HepG2 (cell line): ENCODE data around the gene PLXND1. TPM values are rescaled to one million over a fixed set of nuclear protein-coding genes. Genes with fewer than 3 reads are reported as not detected.

Experiments used
- CEBPG ChIP-seq: IDR thresholded peaks from 2 replicates; pipeline ENCODE4 v1.6.1; 2016
- ERF ChIP-seq: IDR thresholded peaks from 2 replicates; pipeline ENCODE4 v1.6.1; 2018; ENCODE audit warnings: missing biosample characterization, missing genetic modification reagents
- KLF11 ChIP-seq: IDR thresholded peaks from 2 replicates; pipeline ENCODE4 v1.6.1; 2016; ENCODE audit warnings: missing compliant biosample characterization
- LCORL ChIP-seq, 2 experiments: fragments of 450-650 bp in 1 of 2; sonication (generic) in 1 of 2; formaldehyde crosslinking in 1 of 2; IDR thresholded peaks; 2 replicates each; pipeline versions ENCODE4 v1.5.0 to v1.6.1; 2017 to 2020; ENCODE audit warnings: antibody characterized with exemption in 1 of 2, missing genetic modification reagents in 1 of 2
- NR1H2 ChIP-seq: sonication (generic); formaldehyde crosslinking; IDR thresholded peaks from 2 replicates; pipeline ENCODE4 v1.8.1; 2022; ENCODE audit warnings: low read depth, missing genetic modification reagents, borderline replicate concordance
- PHF20 ChIP-seq: sonication (generic); formaldehyde crosslinking; IDR thresholded peaks from 2 replicates; pipeline ENCODE4 v1.5.0; 2020; ENCODE audit warnings: mild to moderate bottlenecking, missing genetic modification reagents
- PHF8 ChIP-seq: sonication (generic); formaldehyde crosslinking; IDR thresholded peaks from 2 replicates; pipeline ENCODE4 v1.5.0; 2020; ENCODE audit warnings: missing genetic modification reagents
- POLR2AphosphoS5 ChIP-seq: IDR thresholded peaks from 2 replicates; pipeline ENCODE4 v1.6.1; 2012; ENCODE audit warnings: low read depth, low read length
- SP5 ChIP-seq: IDR thresholded peaks from 2 replicates; pipeline ENCODE4 v1.6.1; 2016; ENCODE audit warnings: low read depth, borderline replicate concordance
- TCF7L2 ChIP-seq: IDR thresholded peaks from 2 replicates; pipeline ENCODE4 v1.6.1; 2011; ENCODE audit warnings: mild to moderate bottlenecking, low read depth, low read length, moderate library complexity
- ZNF484 ChIP-seq: sonication (generic); formaldehyde crosslinking; IDR thresholded peaks from 2 replicates; pipeline ENCODE4 v1.5.1; 2020; ENCODE audit warnings: mild to moderate bottlenecking, low read depth, missing genetic modification reagents, borderline replicate concordance
- ZNF766 ChIP-seq: sonication (generic); formaldehyde crosslinking; IDR thresholded peaks from 2 replicates; pipeline ENCODE4 v1.5.0; 2020; ENCODE audit warnings: missing genetic modification reagents, borderline replicate concordance
- polyA plus RNA-seq, 8 experiments: library from polyadenylated mRNA; depleted of rRNA in 3 of 8; stranded (reverse) in 7 of 8; unstranded in 1 of 8; fragments of >200 nt; fragmentation: Illumina TruSeq in 4 of 8; extraction: Trizol in 4 of 8; gene quantifications; 2 replicates each; pipeline versions ENCODE4 v1.2.1 to v1.2.3, GENCODE V29; 2011 to 2016; ENCODE audit warnings: low read depth in 4 of 8, missing spikeins in 1 of 8, mixed read lengths in 1 of 8; ENCODE audit not compliant: insufficient read depth in 1 of 8
- total RNA-seq, 5 experiments: library from RNA; depleted of rRNA; stranded (reverse); fragments of >200 nt; fragmentation: Illumina TruSeq; extraction: Trizol; gene quantifications; 2 replicates each; pipeline ENCODE4 v1.2.3, GENCODE V29; 2016; ENCODE audit warnings: low read depth in 1 of 5
- TF ChIP-seq, protein P1 (sequence below): sonication (generic); formaldehyde crosslinking; IDR thresholded peaks from 2 replicates; pipeline ENCODE4 v1.5.0; 2020; ENCODE audit warnings: mild to moderate bottlenecking, missing genetic modification reagents, borderline replicate concordance

The PLXND1 gene
- total and polyA plus RNA-seq, 2 of the 13 experiments (the other 11 are each of a cell fraction or from before 2014, with no cell fraction given): 15.9 to 42.0 TPM

DNA sequence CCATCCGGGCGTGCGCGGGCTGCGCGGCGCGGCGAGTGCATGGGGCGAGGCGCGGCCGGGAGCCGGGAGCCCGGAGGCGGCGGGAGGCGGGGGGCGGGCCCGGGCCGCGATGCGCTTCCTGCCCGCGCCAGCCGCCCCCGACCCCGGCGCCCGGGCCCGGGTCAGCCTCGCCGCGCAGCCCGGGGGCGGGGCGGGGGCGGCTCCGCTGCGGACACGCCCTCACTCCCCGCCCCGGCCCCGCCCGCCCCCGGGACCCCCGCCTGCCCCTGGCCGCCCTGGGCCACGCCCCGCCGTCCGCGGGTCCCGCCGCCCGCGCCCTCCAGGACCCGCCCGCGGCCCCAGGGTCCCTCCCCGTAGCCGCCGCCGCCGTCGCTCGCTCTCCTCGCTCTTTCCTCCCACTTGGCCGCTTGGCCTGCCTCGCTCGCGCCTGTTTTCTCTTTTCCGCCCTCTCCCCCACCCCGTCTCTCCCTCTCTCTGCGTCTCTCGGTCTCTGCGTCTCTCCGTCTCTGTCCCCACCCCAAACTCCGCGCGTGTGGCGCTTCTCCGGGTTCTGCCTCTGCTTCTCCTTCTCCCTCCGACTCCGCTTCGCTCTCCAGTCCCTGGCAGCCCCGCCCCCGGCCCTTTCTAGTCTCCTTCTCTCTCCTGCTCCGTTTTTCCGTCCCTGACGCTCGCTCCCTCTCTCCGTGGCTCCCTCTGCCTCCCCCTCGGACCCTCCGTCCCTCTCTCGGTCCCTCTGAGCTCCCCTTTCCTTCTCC lies at the start of gene PLXND1 (continued):
- TF ChIP-seq PHF20 (CRISPR knock-in tag): no peak
- TF ChIP-seq ZNF766 (CRISPR knock-in tag): no peak
- peak; percentile 55; the same call in 1 of the 2 replicates for TF ChIP-seq ERF (CRISPR knock-in tag)
- TF ChIP-seq SP5 (CRISPR knock-in tag): 0 out of 2 replicates have a peak, but pooled peaks have one; percentile 45
- TF ChIP-seq PHF8: peak; percentile 29; the same call in 1 of the 2 replicates
- no peak for TF ChIP-seq KLF11 (CRISPR knock-in tag)
- no peak for TF ChIP-seq ZNF484 (CRISPR knock-in tag)
- TF ChIP-seq, protein P1, sequence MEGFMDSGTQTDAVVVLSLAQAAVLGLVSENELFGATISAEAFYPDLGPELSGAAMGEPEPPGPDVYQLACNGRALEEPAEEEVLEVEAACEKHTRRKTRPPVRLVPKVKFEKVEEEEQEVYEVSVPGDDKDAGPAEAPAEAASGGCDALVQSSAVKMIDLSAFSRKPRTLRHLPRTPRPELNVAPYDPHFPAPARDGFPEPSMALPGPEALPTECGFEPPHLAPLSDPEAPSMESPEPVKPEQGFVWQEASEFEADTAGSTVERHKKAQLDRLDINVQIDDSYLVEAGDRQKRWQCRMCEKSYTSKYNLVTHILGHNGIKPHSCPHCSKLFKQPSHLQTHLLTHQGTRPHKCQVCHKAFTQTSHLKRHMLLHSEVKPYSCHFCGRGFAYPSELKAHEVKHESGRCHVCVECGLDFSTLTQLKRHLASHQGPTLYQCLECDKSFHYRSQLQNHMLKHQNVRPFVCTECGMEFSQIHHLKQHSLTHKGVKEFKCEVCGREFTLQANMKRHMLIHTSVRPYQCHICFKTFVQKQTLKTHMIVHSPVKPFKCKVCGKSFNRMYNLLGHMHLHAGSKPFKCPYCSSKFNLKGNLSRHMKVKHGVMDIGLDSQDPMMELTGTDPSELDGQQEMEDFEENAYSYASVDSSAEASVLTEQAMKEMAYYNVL: no peak
- no peak for TF ChIP-seq LCORL (IDR thresholded peaks at IDR 0.05)
- TF ChIP-seq LCORL (CRISPR knock-in tag; IDR thresholded peaks at IDR 0.05): 0 out of 2 replicates have a peak, but pooled peaks have one; percentile 33
- TF ChIP-seq POLR2AphosphoS5: peak; percentile 60; the same call in 1 of the 2 replicates
- no peak for TF ChIP-seq NR1H2
- TF ChIP-seq CEBPG (CRISPR knock-in tag): no peak
- no peak for TF ChIP-seq TCF7L2
- TF ChIP-seq, all 625 proteins: peak for 54
